Spleen (tissue), 11 donors: ENCODE measurements around the gene IRAG1. TPM values are rescaled to one million over a fixed set of nuclear protein-coding genes. Genes with fewer than 3 reads are reported as not detected.

ENCODE experiments used
- DNase-seq: peaks from one replicate; pipeline ENCODE4 v3.0.0-alpha.2; 2020
- H3K27ac ChIP-seq, 8 donors: fragments of 200-600 bp; sonication (generic) in 7 of 8; 1 replicate in 4 of 8; 2 replicates in 4 of 8; pipeline versions ENCODE4 v1.5.0 to v1.8.0; 2016 to 2021; ENCODE audit warnings: inconsistent platforms in 4 of 8, mild to moderate bottlenecking in 4 of 8, moderate library complexity in 1 of 8
- H3K27me3 ChIP-seq, 7 donors: fragments of 200-600 bp; sonication (generic) in 6 of 7; replicated peaks in 1 of 7; 1 replicate in 4 of 7; 2 replicates in 3 of 7; pipeline versions ENCODE4 v1.5.0 to v1.8.0; 2016 to 2021; ENCODE audit warnings: inconsistent platforms in 3 of 7, mild to moderate bottlenecking in 1 of 7
- H3K36me3 ChIP-seq, 6 donors: fragments of 200-600 bp; sonication (generic) in 5 of 6; 1 replicate in 4 of 6; 2 replicates in 2 of 6; pipeline versions ENCODE4 v1.5.0 to v1.8.0; 2016 to 2021; ENCODE audit warnings: inconsistent platforms in 2 of 6
- H3K4me1 ChIP-seq, 6 donors: fragments of 200-600 bp; sonication (generic) in 5 of 6; 1 replicate in 3 of 6; 2 replicates in 3 of 6; pipeline versions ENCODE4 v1.5.0 to v1.8.0; 2016 to 2021; ENCODE audit warnings: inconsistent platforms in 3 of 6
- H3K4me3 ChIP-seq, 8 donors: fragments of 200-600 bp; sonication (generic) in 7 of 8; 1 replicate in 4 of 8; 2 replicates in 4 of 8; pipeline versions ENCODE4 v1.5.0 to v1.8.0; 2016 to 2021; ENCODE audit warnings: inconsistent platforms in 4 of 8, mild to moderate bottlenecking in 4 of 8, moderate library complexity in 2 of 8
- H3K9me3 ChIP-seq, 8 donors: fragments of 200-600 bp; sonication (generic) in 7 of 8; 1 replicate in 4 of 8; 2 replicates in 4 of 8; pipeline versions ENCODE4 v1.5.0 to v1.8.0; 2016 to 2021; ENCODE audit warnings: inconsistent platforms in 4 of 8
- POLR2A ChIP-seq, 3 donors: fragments of 450-650 bp; IDR thresholded peaks; one replicate each; pipeline ENCODE4 v1.5.1; 2017; ENCODE audit warnings: antibody characterized with exemption in 3 of 3, mild to moderate bottlenecking in 1 of 3
- POLR2AphosphoS5 ChIP-seq, 3 donors: sonication (generic); formaldehyde crosslinking; IDR thresholded peaks; one replicate each; pipeline ENCODE4 v1.5.1; 2017; ENCODE audit warnings: antibody characterized with exemption in 3 of 3
- WGBS, 5 donors: extraction: QIAGEN DNeasy Blood & Tissue Kit in 3 of 5; methylation state at CpG; one replicate each; pipeline versions ENCODE4 v1.1.5 to v1.1.7; 2013 to 2018; 5-methylcytosine and 5-hydroxymethylcytosine counted together
- intact Hi-C: fragments of 100-400 bp; cut with DNase I; formaldehyde crosslinking; loops from one replicate; pipeline ENCODE4 v1.15.0; 2023; ENCODE audit warnings: low total_unique reads
- polyA plus RNA-seq, 3 donors: library from polyadenylated mRNA; stranded (reverse); fragments of 200-250 nt; gene quantifications; one replicate each; pipeline ENCODE4 v1.2.1, GENCODE V29; 2013
- total RNA-seq, 7 donors: library from RNA; depleted of rRNA in 3 of 7; stranded (reverse); fragments of >200 nt in 3 of 7; fragmentation: NEBNext Ultra II Directional in 4 of 7; extraction: Animal tissue kit (Norgen Biotek cat#: 25700) in 4 of 7; gene quantifications; one replicate each; pipeline versions ENCODE4 v1.1.0 to v1.2.1, GENCODE V29; 2016 to 2021
- TF ChIP-seq, protein P1 (sequence below), 11 experiments: fragments of 200-600 bp in 7 of 11; fragments of 450-650 bp in 4 of 11; sonication (generic) in 4 of 11; IDR thresholded peaks in 8 of 11; conservative IDR thresholded peaks in 3 of 11; 1 replicate in 7 of 11; 2 replicates in 4 of 11; pipeline versions ENCODE4 v1.4.0 to v1.8.0; 2016 to 2021; ENCODE audit warnings: antibody characterized with exemption in 11 of 11, inconsistent platforms in 4 of 11, mild to moderate bottlenecking in 1 of 11
- donor health status: healthy with polysubstance abuse.
- donor health status: DM: no; HTN: no; CAD: no; lungs with moderate emphysema.
- donor health status: DM: no; HTN: no; CAD: no.
- donor health status: Bipolar disorder and iron deficiency.
- donor health status: healthy.
- donor health status: DM: no; HTN: no; CAD: no.
- donor health status: DM: yes; HTN: yes; CAD: no.

The IRAG1 gene
- total and polyA plus RNA-seq, 10 donors, result 2.8 to 15.6 (median 10.0) TPM

DNA sequence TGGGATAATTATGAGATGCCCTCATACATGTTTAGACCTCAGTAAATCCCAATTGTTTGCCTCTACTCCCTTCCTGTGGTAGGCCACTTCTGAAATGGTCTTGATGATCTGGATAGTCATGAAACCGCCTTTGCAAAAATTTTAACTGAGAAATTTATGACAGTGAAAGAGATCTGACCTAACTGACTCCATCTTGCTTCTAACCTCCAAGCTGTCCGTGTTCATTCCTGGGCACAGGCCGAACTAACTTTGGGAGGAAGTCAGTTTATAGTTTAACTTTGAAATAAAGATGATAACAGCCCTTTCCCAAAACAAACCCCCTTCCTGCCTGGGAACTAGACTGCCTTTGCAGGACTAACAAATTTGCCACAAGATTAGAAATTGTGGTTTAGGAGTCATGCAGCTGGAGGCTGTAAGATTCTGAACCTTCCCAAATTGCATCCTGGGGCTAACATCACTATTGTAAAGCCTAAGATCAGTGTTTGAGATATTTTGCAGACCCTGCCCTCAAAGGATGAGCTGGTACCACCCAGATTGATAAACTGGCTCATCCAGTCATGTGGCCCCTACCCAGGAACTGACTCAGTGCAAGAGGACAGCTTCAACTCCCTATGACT lies 37.6 kb upstream of the IRAG1 start:
- intact Hi-C loops, result no loop called here
- no peak for DNase-seq
- Histone ChIP-seq H3K4me3 (no peak overlapping the region), H3K9me3 (no peaks in the 10 kb centered on the region), H3K27me3 (no peaks in the 10 kb centered on the region), H3K27ac (no peak overlapping the region), H3K4me1 (peaks cover 0 to 17% (median 12%) of the 10 kb centered on the region in 6 donors), H3K36me3 (no peaks in the 10 kb centered on the region)
- TF ChIP-seq, protein P1, sequence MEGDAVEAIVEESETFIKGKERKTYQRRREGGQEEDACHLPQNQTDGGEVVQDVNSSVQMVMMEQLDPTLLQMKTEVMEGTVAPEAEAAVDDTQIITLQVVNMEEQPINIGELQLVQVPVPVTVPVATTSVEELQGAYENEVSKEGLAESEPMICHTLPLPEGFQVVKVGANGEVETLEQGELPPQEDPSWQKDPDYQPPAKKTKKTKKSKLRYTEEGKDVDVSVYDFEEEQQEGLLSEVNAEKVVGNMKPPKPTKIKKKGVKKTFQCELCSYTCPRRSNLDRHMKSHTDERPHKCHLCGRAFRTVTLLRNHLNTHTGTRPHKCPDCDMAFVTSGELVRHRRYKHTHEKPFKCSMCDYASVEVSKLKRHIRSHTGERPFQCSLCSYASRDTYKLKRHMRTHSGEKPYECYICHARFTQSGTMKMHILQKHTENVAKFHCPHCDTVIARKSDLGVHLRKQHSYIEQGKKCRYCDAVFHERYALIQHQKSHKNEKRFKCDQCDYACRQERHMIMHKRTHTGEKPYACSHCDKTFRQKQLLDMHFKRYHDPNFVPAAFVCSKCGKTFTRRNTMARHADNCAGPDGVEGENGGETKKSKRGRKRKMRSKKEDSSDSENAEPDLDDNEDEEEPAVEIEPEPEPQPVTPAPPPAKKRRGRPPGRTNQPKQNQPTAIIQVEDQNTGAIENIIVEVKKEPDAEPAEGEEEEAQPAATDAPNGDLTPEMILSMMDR (IDR thresholded peaks at IDR 0.05 in 8 of 11, conservative IDR thresholded peaks at IDR 0.05 in 3 of 11), result no peak
- TF ChIP-seq POLR2A (IDR thresholded peaks at IDR 0.05) (no peak), POLR2AphosphoS5 (IDR thresholded peaks at IDR 0.05) (no peak)
- 56 to 87% (median 77%) methylated on average over 3 of the region's 3 CpGs for WGBS, 5 donors

DNA sequence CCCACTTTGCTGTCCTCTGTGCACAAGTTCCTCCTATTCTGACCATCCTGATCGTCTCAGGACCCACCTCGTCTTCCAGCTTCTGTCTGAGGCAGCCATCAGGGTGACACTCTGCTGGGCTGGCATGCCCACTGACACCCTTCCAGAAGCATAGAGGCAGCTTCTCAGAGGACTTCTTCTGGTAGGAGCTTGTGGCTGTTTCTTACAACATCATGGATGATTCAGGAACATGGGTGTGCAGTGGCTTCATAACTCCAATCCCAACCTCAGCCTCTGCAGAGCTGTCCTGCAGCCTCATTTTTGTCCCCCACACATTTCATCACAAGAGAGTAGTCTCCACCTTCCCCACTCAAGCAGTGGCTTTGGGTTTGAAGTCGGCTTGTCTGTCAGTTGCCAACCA lies 36.6 kb upstream of the IRAG1 start:
- intact Hi-C loops, result no loop called here
- Histone ChIP-seq H3K9me3 (no peaks in the 10 kb centered on the region), H3K4me1 (peaks cover 0 to 17% (median 2%) of the 10 kb centered on the region in 6 donors), H3K27ac (no peak overlapping the region), H3K36me3 (no peaks in the 10 kb centered on the region), H3K4me3 (no peak overlapping the region), H3K27me3 (no peaks in the 10 kb centered on the region)
- 64 to 88% (median 73%) methylated on average over 3 of the region's 3 CpGs for WGBS, 5 donors
- no peak for DNase-seq
- no peak for TF ChIP-seq POLR2AphosphoS5 (IDR thresholded peaks at IDR 0.05)
- TF ChIP-seq, protein P1 (IDR thresholded peaks at IDR 0.05 in 8 of 11, conservative IDR thresholded peaks at IDR 0.05 in 3 of 11), result no peak
- no peak for TF ChIP-seq POLR2A (IDR thresholded peaks at IDR 0.05)

DNA sequence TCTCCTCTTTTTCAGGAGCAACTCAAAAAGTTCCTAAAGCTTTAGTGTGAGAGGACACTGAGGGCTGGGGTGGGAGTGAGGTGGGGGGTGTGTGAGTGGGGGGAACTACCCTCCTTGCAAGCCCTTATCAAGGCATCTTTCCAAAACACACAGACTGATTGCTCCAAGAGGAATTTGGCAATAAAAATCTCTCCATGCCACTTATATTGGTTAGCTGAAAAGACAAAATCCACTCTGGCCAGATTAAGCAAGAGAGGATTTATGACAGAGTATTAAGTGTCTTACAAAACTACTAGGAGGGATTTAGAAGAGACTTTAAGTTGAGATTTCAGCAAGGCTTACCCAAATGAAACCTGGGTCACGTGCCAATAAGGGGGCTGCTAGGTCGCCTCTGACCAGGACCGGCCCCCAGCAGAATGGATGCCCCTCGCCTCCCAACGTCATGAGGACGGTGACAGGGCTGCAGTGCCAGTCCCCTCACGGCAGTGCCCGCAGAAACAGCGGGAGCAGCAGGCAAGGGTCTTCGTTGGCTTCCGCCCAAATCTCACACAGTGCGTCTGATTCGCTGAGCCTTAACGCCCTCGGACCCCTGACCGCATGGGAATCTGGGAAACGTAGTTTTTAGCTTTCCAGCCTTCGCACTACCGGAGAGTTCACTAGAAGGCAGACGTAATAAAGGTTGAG lies 35.4 kb upstream of the IRAG1 start:
- TF ChIP-seq, protein P1 (IDR thresholded peaks at IDR 0.05 in 8 of 11, conservative IDR thresholded peaks at IDR 0.05 in 3 of 11), result no peak
- TF ChIP-seq POLR2A (IDR thresholded peaks at IDR 0.05) (no peak), POLR2AphosphoS5 (IDR thresholded peaks at IDR 0.05) (no peak)
- no peak overlapping the region for H3K4me3 ChIP-seq
- no peak for DNase-seq
- no peaks in the 10 kb centered on the region for H3K36me3 ChIP-seq
- peaks cover 0 to 16% (median 0%) of the 10 kb centered on the region in 6 donors for H3K4me1 ChIP-seq
- intact Hi-C loops, result no loop called here
- H3K9me3 ChIP-seq, result no peaks in the 10 kb centered on the region
- no peaks in the 10 kb centered on the region for H3K27me3 ChIP-seq
- no peak overlapping the region for H3K27ac ChIP-seq
- WGBS, 5 donors, result 70 to 87% (median 73%) methylated on average over 13 to 20 of the region's 20 CpGs

DNA sequence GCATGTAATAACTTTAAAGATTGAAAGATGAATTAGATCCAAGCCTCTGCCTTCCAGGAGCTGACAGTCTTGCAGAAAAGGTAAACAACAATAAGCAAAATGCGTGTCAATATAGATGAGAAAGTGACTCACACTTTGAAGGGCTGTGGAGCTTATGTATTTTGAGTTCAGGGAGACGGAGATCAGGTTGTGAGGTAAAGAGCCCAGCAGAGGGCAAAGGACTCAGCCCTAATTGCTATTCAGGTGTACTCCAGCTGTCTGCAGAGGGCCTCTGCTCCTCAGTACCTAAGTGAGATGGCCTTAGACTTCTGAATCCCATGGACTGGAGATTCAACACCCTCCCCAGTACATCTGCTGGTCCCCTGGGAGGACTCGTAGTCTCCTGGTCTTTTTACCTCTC lies 34.6 kb upstream of the IRAG1 start:
- Histone ChIP-seq H3K4me3 (no peak overlapping the region), H3K4me1 (peaks cover 0 to 16% (median 0%) of the 10 kb centered on the region in 6 donors), H3K27me3 (no peaks in the 10 kb centered on the region), H3K9me3 (no peaks in the 10 kb centered on the region), H3K36me3 (no peaks in the 10 kb centered on the region), H3K27ac (no peak overlapping the region)
- no peak for DNase-seq
- 73 to 95% (median 85%) methylated on average over 3 of the region's 3 CpGs for WGBS, 5 donors
- TF ChIP-seq, protein P1 (IDR thresholded peaks at IDR 0.05 in 8 of 11, conservative IDR thresholded peaks at IDR 0.05 in 3 of 11), result no peak
- no peak for TF ChIP-seq POLR2AphosphoS5 (IDR thresholded peaks at IDR 0.05)
- intact Hi-C loops, result no loop called here
